Stomach (tissue), 4 donors: ENCODE data around the gene CHI3L1.

Experiments
- CTCF ChIP-seq, 7 experiments: fragments of 450-650 bp in 4 of 7; fragments of 200-600 bp in 3 of 7; sonication (generic) in 3 of 7; IDR thresholded peaks; one replicate each; pipeline ENCODE4 v1.5.1; 2016 to 2019; ENCODE audit warnings: antibody characterized with exemption in 7 of 7, control low read depth in 2 of 7, mild to moderate bottlenecking in 1 of 7
- POLR2AphosphoS5 ChIP-seq, 3 donors: sonication (generic); formaldehyde crosslinking; IDR thresholded peaks; one replicate each; pipeline ENCODE4 v1.6.1; 2016; ENCODE audit warnings: antibody characterized with exemption in 3 of 3

GRCh38 chr1:203219934-203220333, 33.4 kb upstream of the CHI3L1 start:
- TF ChIP-seq POLR2AphosphoS5 (IDR thresholded peaks at IDR 0.05) (no peak), CTCF (IDR thresholded peaks at IDR 0.05) (no peak)
